HG03039 (cell line): Measurements from ENCODE around the gene INPP5F.

Experiments used
- ATAC-seq: cut with Tn5 transposase; IDR thresholded peaks from one replicate; pipeline ENCODE4 v1.9.1; 2021; ENCODE audit warnings: mild to moderate bottlenecking, moderate library complexity; ENCODE audit not compliant: unreplicated experiment

The INPP5F gene

GRCh38 chr10:119725828-119726675 is at the start of gene INPP5F:
TSS of gene INPP5F (plus strand) at chr10:119726050. CDS start at chr10:119726263, 213 bp downstream.
- ATAC-seq: peak; percentile 90

GRCh38 chr10:119677126-119677525 is 48.7 kb upstream of the INPP5F start:
- no peak for ATAC-seq

- no peak for ATAC-seq
Measured at GRCh38 chr10:119677904-119678755, 47.7 kb upstream of the INPP5F start.

- ATAC-seq: no peak
Measured at GRCh38 chr10:119679480-119679829, 46.4 kb upstream of the INPP5F start.

- no peak for ATAC-seq
Measured at GRCh38 chr10:119680050-119680449, 45.8 kb upstream of the INPP5F start.

- ATAC-seq: no peak
Measured at GRCh38 chr10:119680650-119681081, 45.2 kb upstream of the INPP5F start.

- no peak for ATAC-seq
Measured at GRCh38 chr10:119686465-119687191, 39.2 kb upstream of the INPP5F start.

- no peak for ATAC-seq
Measured at GRCh38 chr10:119687192-119688032, 38.4 kb upstream of the INPP5F start.

- no peak for ATAC-seq
Measured at GRCh38 chr10:119688033-119688508, 37.8 kb upstream of the INPP5F start.

GRCh38 chr10:119689016-119689580 is 36.8 kb upstream of the INPP5F start:
- ATAC-seq: no peak

- ATAC-seq: no peak
Measured at GRCh38 chr10:119691726-119692125, 34.1 kb upstream of the INPP5F start.

GRCh38 chr10:119693262-119693957 is 32.4 kb upstream of the INPP5F start:
- no peak for ATAC-seq

GRCh38 chr10:119694608-119695007 is 31.2 kb upstream of the INPP5F start:
- ATAC-seq: no peak

- ATAC-seq: peak; percentile 42
Measured at GRCh38 chr10:119700321-119700954, 25.4 kb upstream of the INPP5F start.

- ATAC-seq: no peak
Measured at GRCh38 chr10:119701861-119702260, 24.0 kb upstream of the INPP5F start.

- ATAC-seq: no peak
Measured at GRCh38 chr10:119702583-119702982, 23.3 kb upstream of the INPP5F start.

- ATAC-seq: no peak
Measured at GRCh38 chr10:119703903-119704508, 21.8 kb upstream of the INPP5F start.

- ATAC-seq: no peak
Measured at GRCh38 chr10:119705434-119705831, 20.4 kb upstream of the INPP5F start.
